Embryonic facial prominence (tissue), 1 donor: ENCODE results near the gene STIM2.
"Not testable (repeated sequence)": the region's sequence is repeated elsewhere in the genome, so short reads cannot be mapped to it uniquely, and the experiment has no call there.

ENCODE experiments used
- DNase-seq: peaks from one replicate; pipeline ENCODE4 v3.0.0-alpha.2; 2016; ENCODE audit errors: extremely low spot score

Gene STIM2

DNA sequence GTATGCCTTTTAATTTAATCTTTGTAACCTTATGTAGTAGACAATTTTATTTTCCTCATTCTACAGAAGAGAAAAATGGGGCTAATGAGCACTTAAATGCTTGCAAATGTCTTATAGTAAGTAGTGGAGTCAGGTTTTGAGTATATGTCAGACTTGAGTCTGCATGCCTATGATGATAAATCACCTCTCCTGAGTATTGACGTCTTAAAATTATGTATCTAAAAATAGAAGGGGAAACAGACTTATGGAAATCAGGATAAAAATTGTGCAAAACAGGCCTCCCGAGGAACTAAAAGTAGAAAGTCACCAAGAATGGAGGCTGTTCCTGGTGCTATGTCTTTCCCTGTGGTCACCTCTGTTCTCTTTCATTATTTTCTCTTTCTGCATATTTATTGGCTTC lies 92.7 kb downstream of the STIM2 start:
- no peak for DNase-seq

DNA sequence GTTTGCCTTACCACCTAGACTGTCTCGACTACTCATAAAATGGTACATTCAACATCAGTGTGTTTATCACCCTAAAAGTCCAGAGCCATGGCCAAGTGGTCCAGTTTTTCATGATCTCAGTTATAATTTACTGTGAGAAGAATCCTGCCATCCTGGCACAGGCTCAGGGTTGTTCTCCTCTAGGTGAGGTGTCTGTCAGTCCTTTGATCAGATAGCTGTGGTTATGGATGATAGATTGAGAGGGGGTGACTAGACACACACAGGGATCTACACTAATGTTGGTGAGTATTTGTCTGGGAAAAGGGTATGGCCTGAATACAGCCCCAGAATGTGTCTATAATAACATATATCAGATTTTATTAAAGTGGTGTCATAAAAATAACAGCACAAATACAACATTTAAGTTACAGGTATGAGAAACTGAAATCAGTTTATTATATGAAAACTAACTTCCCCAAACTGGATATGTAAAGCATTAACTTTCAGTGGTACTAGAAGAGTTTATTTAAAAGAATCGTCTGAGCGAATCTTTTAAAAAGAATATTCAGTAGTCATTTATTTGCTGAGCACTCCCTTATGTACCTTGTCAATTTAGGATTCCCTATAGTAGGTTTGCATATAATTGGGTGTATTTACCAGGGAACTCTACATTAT lies 93.3 kb downstream of the STIM2 start:
- DNase-seq: no peak

DNA sequence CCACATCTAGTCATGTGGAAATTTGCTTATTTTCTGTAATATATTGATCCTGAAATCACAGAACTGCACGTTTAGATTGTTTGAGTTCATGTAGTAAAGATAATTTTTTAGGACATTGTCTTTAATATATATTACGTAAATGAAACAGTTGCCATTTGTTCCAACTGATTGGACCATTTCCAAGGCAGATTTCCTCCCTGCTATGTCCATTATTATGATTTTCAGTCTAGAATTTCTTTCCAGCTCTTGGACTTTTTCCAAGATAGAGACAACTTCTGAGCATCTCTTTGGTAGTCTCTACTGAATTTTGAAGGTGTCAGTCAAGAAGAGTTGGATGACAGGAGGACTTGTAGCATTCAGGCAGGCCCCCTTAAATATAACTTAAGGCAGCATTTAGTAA lies 94.6 kb downstream of the STIM2 start:
- no peak for DNase-seq

- DNase-seq: no peak
These were observed 98.4 kb downstream of the STIM2 start for GRCh38 chr4:26958925-26959653.

DNA sequence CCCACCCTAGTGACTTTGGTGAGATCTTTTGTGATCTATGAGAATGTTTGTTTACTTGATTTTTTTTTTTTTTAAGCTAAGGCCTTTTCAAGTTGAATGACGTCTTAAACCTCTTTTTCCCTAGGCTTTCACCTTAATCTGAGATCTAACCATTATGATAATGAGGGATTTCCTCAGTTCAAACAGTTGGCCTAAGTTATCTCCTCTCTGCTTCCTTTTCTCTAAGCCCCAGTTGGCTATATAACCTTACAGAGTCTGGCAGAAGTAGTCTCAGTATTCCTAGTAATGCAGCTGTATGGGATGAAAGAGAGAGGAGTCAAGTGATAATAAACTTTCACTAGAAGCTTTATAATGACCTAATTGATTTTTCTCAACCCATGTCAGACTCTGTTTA lies 99.0 kb downstream of the STIM2 start:
- DNase-seq: no peak

- no peak for DNase-seq
These were observed 102.1 kb downstream of the STIM2 start for GRCh38 chr4:26962720-26963119.

DNA sequence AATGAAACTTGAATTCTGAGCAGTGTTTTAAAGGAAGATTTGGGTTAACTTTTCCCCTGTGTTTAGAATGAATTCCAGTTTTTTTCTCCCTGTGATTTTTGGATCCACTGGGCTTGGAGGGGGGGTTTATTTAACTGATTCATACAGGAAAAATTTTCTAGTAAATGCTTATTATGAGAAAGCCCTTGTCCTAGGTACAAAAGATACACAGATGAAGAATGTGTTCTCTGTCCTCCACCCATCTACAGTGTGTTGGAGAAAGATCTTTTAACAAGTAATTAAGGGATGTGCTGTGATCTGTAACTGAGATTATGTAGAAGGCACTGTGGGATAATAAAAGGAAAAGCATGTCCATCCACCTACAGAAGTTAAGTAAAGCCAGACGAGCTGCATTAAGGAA lies 103.9 kb downstream of the STIM2 start:
- no peak for DNase-seq

GRCh38 chr4:26964994-26965393 lies 104.4 kb downstream of the STIM2 start:
- DNase-seq: no peak

GRCh38 chr4:26975464-26976181 lies 115.0 kb downstream of the STIM2 start:
- DNase-seq: not testable (repeated sequence)

DNA sequence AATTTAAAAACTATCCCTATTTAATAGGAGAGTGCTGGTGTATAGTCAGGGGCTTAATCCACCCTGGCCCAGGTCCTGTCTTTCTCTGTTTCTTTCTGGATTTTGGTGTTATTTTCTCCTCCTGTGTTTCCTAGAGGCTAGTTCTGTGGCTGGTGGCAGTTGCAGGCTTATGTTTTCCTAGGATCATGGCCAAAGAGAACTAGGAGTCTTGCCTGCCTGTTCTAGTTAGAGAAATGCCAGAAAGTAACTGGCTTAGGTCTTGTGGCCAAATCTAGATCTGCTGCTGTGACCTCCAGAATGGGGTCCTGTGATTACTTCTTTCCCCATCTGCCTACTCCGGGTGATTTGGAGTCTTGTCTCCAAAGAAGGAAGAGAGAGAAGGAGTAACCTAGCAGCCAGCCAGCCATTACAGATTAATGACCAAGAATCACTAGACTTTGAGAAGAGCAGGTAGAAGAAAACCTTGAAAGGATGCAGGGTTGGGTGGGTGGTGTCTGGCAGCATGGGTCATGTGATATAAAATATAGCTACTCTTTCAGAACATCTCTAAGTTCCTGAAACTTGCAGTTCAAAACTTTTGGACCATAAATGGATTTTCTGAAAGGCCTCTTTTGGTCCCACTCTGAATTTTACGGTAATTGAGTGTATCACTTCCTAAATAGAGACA lies 117.9 kb downstream of the STIM2 start:
- no peak for DNase-seq

GRCh38 chr4:26984896-26985295 lies 124.3 kb downstream of the STIM2 start:
- DNase-seq: no peak

DNA sequence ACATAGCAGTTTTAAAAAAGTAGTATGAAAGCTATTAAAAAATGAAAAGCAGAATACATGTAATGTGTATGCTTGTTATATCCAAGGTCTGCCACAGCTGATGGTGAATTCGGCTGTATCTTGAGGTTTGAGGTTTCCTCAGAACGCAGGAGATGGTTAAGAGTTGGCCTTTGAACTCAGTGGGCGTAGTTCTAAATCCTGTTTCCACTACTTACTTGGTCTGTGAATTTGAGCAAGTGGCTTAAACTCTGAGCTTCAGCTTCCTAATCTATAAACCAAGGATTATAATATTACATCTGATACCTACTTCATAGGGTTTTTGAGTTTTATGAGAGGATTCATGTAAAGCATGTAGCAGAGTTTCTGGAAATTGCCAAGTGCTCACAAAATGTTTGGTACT lies 125.2 kb downstream of the STIM2 start:
- DNase-seq: no peak

- no peak for DNase-seq
These were observed 126.5 kb downstream of the STIM2 start for GRCh38 chr4:26987191-26987590.

GRCh38 chr4:26991057-26991456 lies 130.4 kb downstream of the STIM2 start:
- no peak for DNase-seq

DNA sequence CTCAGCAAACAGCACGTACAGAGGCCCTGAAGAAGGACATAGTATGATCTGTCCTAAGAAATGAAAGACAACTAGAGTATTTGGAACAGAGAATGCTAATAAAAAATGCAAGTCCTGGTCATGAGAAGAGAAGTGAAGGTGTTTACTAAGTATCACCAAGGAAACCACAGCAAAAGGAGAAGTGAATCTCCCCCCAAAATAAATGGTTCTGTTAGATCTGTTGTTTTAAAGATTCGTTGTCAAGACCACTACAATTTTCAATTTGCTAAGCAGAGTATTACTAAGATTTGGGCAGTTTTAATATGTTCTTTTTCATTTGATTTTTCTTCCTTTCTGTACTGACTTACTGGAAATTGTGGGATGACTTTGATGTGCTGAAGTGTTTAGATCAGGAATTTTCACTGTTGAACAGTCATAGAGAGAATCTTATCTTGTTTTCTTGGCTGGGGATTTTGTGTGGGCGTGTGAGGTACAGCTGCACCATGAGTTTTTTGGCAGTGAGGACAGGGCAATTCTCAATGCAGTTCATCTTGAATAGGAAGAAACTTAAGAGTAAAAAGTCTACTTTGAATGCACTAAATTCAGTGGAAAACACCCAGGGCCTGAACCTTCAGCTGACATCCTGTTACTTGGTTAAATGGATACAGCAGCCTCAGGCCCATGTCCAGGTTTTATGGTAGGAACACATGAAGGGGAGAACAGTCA lies 132.2 kb downstream of the STIM2 start:
- no peak for DNase-seq

DNA sequence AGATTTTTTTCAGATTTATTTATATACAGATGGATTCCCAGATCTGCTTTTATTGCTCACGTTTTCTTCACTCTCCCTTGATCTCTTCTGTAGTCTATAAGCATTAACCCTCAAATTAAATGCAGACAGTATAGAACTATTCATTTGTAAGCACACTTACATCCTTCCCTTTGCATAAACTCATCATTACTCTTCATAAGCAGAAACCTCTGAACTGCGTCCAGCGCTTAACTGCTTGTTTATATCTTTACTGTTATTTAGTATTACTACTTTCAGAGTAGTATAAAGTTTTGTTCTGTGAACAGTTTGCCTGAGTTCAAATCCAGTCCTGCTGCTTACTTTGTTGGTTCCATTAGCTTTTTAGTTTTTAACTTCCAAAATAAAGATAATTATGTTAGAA lies 132.9 kb downstream of the STIM2 start:
- no peak for DNase-seq

DNA sequence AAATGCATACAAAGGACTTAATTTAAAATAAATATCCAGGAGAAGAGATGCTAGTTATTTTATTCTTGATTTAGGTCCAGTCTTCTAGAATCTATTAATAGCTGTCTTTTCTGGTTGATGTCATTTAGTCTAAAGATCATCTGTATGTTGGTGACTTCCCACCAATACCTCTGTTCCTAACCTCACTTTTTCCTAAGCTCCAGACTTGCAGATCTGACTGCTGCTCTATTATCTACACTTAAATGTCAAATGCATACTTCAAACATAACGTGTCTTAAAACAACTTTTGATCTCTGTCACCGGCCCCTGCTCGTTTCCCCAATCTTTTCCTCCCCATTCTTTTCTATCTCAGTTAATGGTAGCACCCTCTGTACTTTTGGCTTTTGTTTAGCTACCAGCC lies 133.3 kb downstream of the STIM2 start:
- DNase-seq: no peak

DNA sequence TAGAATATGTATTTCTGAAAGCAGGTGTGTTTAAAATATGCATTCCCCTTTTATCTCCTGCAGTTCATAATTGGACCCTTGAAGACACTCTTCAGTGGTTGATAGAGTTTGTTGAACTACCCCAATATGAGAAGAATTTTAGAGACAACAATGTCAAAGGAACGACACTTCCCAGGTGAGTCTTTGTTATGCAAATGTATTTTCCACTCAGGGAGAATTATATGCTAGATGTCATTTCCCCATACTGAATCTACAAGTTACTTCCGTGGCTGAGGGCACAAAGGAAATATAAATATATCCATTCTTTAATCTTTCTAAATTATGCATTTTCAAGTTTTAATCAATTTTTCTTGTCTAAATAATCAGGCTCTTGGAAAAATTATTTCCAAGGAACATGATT lies 134.7 kb downstream of the STIM2 start:
- no peak for DNase-seq

DNA sequence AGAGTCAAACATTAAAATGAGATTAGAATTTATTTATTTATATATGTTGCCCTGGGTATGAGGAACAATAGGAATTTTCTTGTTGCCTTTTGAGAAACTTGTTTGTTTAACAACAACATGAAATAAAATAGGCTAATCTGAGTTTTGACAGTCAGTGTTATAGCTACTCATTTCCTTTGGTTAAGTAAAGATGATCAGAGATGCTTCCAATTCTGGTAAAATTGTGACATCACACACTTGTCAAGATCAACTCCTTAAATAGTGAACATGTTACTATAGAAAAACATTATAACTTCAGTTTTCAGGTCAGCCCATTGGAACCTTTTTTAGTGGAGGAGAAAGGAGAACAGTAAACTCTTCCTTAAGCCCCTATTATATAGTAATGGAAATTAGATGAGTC lies 136.1 kb downstream of the STIM2 start:
- no peak for DNase-seq

DNA sequence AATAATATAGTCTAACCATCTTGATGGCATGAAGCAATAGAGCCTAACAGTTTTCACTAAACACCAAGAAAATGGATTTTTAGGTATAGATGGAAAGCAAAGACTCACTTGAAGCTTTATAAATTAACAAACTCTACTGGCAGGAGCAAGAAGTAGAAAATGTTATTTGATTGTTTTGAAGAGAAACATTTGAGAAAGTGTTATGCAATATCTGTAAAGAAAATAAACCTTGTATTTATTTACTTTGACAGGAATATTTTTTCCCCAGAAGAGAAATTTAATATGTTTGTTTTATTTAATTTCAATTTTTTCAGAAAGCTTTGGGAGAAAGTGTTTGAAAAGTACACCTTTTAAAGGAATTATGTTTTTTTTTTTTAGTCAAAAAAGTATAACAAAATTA lies 139.0 kb downstream of the STIM2 start:
- DNase-seq: no peak

DNA sequence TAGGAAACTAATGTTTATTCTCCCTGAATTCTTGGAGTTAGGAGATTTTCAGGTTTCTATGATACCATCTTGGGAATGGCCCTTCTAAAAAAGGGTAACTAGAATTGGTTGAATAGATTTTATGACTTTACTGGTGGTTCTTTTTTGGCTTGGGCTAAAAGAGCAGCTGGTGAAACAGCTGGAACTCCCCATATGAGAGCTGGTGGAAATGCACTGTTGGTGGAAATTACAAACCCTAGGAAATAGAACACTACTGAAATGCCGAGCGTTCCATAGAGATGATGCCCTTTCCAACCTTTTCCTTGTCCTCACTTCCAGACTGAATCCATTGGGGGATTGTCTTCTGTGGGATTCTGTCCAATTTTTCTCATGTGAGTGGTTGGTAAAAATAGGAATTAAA lies 139.5 kb downstream of the STIM2 start:
- no peak for DNase-seq

- DNase-seq: no peak
These were observed 140.2 kb downstream of the STIM2 start for GRCh38 chr4:27000820-27001219.
